Erythroblast (primary cell): ENCODE results near the gene SPATA19.

Experiments used
- DNase-seq, 2 experiments: peaks; one replicate each; lab custom pipeline; 2025; lab: John Stamatoyannopoulos, UW
- GATA1 ChIP-seq: IDR thresholded peaks from 2 replicates; pipeline ENCODE4 v1.6.1; 2011; ENCODE audit warnings: low read depth, mild to moderate bottlenecking, control low read depth, low read length, moderate library complexity
- POLR2A ChIP-seq: IDR thresholded peaks from 2 replicates; pipeline ENCODE4 v1.6.1; 2011; ENCODE audit warnings: mild to moderate bottlenecking, low read length

Gene SPATA19

GRCh38 chr11:133844217-133844616 is 1.1 kb downstream of the SPATA19 start:
- no peak for DNase-seq
- TF ChIP-seq GATA1 (no peak), POLR2A (no peak)

GRCh38 chr11:133843454-133843987 is 1.8 kb downstream of the SPATA19 start:
- DNase-seq = no peak
- TF ChIP-seq POLR2A (no peak), GATA1 (no peak)

GRCh38 chr11:133842730-133843129 is 2.6 kb downstream of the SPATA19 start:
- no peak for TF ChIP-seq GATA1

GRCh38 chr11:133842053-133842452 is 3.3 kb downstream of the SPATA19 start:
- no peak for TF ChIP-seq POLR2A
- TF ChIP-seq GATA1 = no peak
- no peak for DNase-seq

More at GRCh38 chr11:133842730-133843129, 2.6 kb downstream of the SPATA19 start:
- no peak for DNase-seq

- TF ChIP-seq POLR2A (no peak), GATA1 (no peak)
Measured at GRCh38 chr11:133841279-133842043, 3.9 kb downstream of the SPATA19 start.

GRCh38 chr11:133840479-133840941 is 4.8 kb downstream of the SPATA19 start:
- TF ChIP-seq GATA1 = no peak
- TF ChIP-seq POLR2A = no peak
- no peak for DNase-seq

More at GRCh38 chr11:133841279-133842043, 3.9 kb downstream of the SPATA19 start:
- DNase-seq = no peak

GRCh38 chr11:133835593-133836548 is 9.4 kb downstream of the SPATA19 start:
- no peak for DNase-seq
- no peak for TF ChIP-seq GATA1

GRCh38 chr11:133834682-133835592 is 10.4 kb downstream of the SPATA19 start:
- peak; percentile 23 to 46 for DNase-seq
- TF ChIP-seq GATA1 (no peak), POLR2A (no peak)

GRCh38 chr11:133833898-133834681 is 11.2 kb downstream of the SPATA19 start:
- TF ChIP-seq POLR2A (no peak), GATA1 (no peak)

GRCh38 chr11:133832991-133833897 is 12.1 kb downstream of the SPATA19 start:
- peak in 1 of 2 experiments; percentile 24 for DNase-seq
- TF ChIP-seq GATA1 (no peak), POLR2A (no peak)

More at GRCh38 chr11:133833898-133834681, 11.2 kb downstream of the SPATA19 start:
- no peak for DNase-seq

GRCh38 chr11:133832096-133832990 is 13.0 kb downstream of the SPATA19 start:
- no peak for DNase-seq
- TF ChIP-seq GATA1 (no peak), POLR2A (no peak)
